GM10266 (cell line): ENCODE data around the gene TMEM121B.

Source experiments
- DNase-seq: peaks from one replicate; pipeline ENCODE4 v3.0.0; 2012; ENCODE audit errors: extremely low spot score
- CTCF ChIP-seq: IDR thresholded peaks from 2 replicates; pipeline ENCODE4 v1.5.1; 2012; ENCODE audit warnings: mild to moderate bottlenecking, low read depth; ENCODE audit not compliant: control insufficient read depth, insufficient read depth; ENCODE audit errors: missing control alignments

Gene TMEM121B

GRCh38 chr22:17116572-17117330 is 4.4 kb downstream of the TMEM121B start:
- DNase-seq: no peak
- TF ChIP-seq CTCF: no peak

GRCh38 chr22:17115945-17116565 is 5.1 kb downstream of the TMEM121B start:
- no peak for TF ChIP-seq CTCF
- no peak for DNase-seq

- TF ChIP-seq CTCF: no peak
- no peak for DNase-seq
Observed at GRCh38 chr22:17115236-17115635, 5.9 kb downstream of the TMEM121B start.

- DNase-seq: no peak
- no peak for TF ChIP-seq CTCF
Observed at GRCh38 chr22:17114898-17115235, 6.3 kb downstream of the TMEM121B start.

- DNase-seq: no peak
- TF ChIP-seq CTCF: no peak
Observed at GRCh38 chr22:17114173-17114897, 6.8 kb downstream of the TMEM121B start.

GRCh38 chr22:17113600-17113999 is 7.6 kb downstream of the TMEM121B start:
- DNase-seq: no peak
- no peak for TF ChIP-seq CTCF
